Esophagus muscularis mucosa (tissue), 4 donors: ENCODE data around the gene PLXDC1. TPM values are rescaled to one million over a fixed set of nuclear protein-coding genes. Genes with fewer than 3 reads are reported as not detected.

Experiments used
- DNase-seq: peaks from one replicate; pipeline ENCODE4 v3.0.0-alpha.2; 2017; ENCODE audit errors: extremely low spot score
- H3K27ac ChIP-seq, 4 donors: fragments of 200-600 bp; sonication (generic); replicated peaks in 1 of 4; 1 replicate in 3 of 4; 2 replicates in 1 of 4; pipeline ENCODE4 v1.5.1; 2016 to 2019; ENCODE audit warnings: mild to moderate bottlenecking in 1 of 4
- H3K27me3 ChIP-seq, 4 donors: fragments of 200-600 bp; sonication (generic); one replicate each; pipeline versions ENCODE4 v1.5.1 to v1.6.0; 2016 to 2019
- H3K36me3 ChIP-seq, 4 donors: fragments of 200-600 bp; sonication (generic); one replicate each; pipeline ENCODE4 v1.5.1; 2016 to 2019
- H3K4me1 ChIP-seq, 4 donors: fragments of 200-600 bp; sonication (generic); one replicate each; pipeline ENCODE4 v1.5.1; 2016 to 2019
- H3K4me3 ChIP-seq, 4 donors: fragments of 200-600 bp; sonication (generic); 1 replicate in 2 of 4; 2 replicates in 2 of 4; pipeline ENCODE4 v1.5.1; 2016 to 2019; ENCODE audit warnings: mild to moderate bottlenecking in 4 of 4, moderate library complexity in 1 of 4
- H3K9me3 ChIP-seq, 4 donors: fragments of 200-600 bp; sonication (generic); 1 replicate in 3 of 4; 2 replicates in 1 of 4; pipeline ENCODE4 v1.5.1; 2016 to 2019
- CTCF ChIP-seq, 3 experiments: fragments of 200-600 bp in 2 of 3; fragments of 450-650 bp in 1 of 3; sonication (generic) in 2 of 3; IDR thresholded peaks; one replicate each; pipeline ENCODE4 v1.5.1; 2017 to 2019; ENCODE audit warnings: antibody characterized with exemption in 3 of 3, mild to moderate bottlenecking in 2 of 3, moderate library complexity in 1 of 3
- EP300 ChIP-seq: sonication (generic); formaldehyde crosslinking; IDR thresholded peaks from one replicate; pipeline ENCODE4 v1.6.1; 2017; ENCODE audit warnings: antibody characterized with exemption
- POLR2A ChIP-seq: fragments of 450-650 bp; IDR thresholded peaks from one replicate; pipeline ENCODE4 v1.6.1; 2017; ENCODE audit warnings: antibody characterized with exemption, moderate library complexity, mild to moderate bottlenecking, low read depth
- POLR2AphosphoS5 ChIP-seq, 2 donors: sonication (generic); formaldehyde crosslinking; IDR thresholded peaks; one replicate each; pipeline ENCODE4 v1.6.1; 2017; ENCODE audit warnings: antibody characterized with exemption in 2 of 2
- WGBS: methylation state at CpG from one replicate; pipeline ENCODE4 v1.1.5; 2018; 5-methylcytosine and 5-hydroxymethylcytosine counted together
- intact Hi-C: fragments of 100-400 bp; cut with DNase I; formaldehyde crosslinking; loops from one replicate; pipeline ENCODE4 v1.15.1; 2023
- total RNA-seq, 4 donors: library from RNA; depleted of rRNA; stranded (reverse); fragments of >200 nt; gene quantifications; one replicate each; pipeline versions ENCODE4 v1.1.0 to v1.2.1, GENCODE V29; 2016

Gene PLXDC1
- total RNA-seq, 4 donors from 2014 or later: 7.5 to 17.0 (median 11.0) TPM

GRCh38 chr17:39107973-39108372, 43.5 kb downstream of the PLXDC1 start:
- no peaks in the 10 kb centered on the region for H3K36me3 ChIP-seq
- no peak overlapping the region for H3K27ac ChIP-seq
- no peaks in the 10 kb centered on the region for H3K27me3 ChIP-seq
- no peak for DNase-seq
- no peak for TF ChIP-seq EP300
- TF ChIP-seq POLR2AphosphoS5 (IDR thresholded peaks at IDR 0.05): no peak
- no peak for TF ChIP-seq POLR2A
- no peak for TF ChIP-seq CTCF (IDR thresholded peaks at IDR 0.05)
- no peak overlapping the region for H3K4me3 ChIP-seq
- H3K9me3 ChIP-seq: no peaks in the 10 kb centered on the region
- peaks cover 4 to 15% (median 12%) of the 10 kb centered on the region in 4 donors for H3K4me1 ChIP-seq
- intact Hi-C loops: no loop called here
- 86% methylated on average over 8 of the region's 8 CpGs for WGBS

- Histone ChIP-seq H3K4me3 (no peak overlapping the region), H3K36me3 (no peaks in the 10 kb centered on the region), H3K27me3 (no peaks in the 10 kb centered on the region), H3K9me3 (no peaks in the 10 kb centered on the region), H3K27ac (no peak overlapping the region), H3K4me1 (peaks cover 4 to 15% (median 12%) of the 10 kb centered on the region in 4 donors)
- no peak for DNase-seq
- intact Hi-C loops: no loop called here
- WGBS: 91% methylated on average over 7 of the region's 7 CpGs
- TF ChIP-seq POLR2A (no peak), CTCF (IDR thresholded peaks at IDR 0.05) (no peak), EP300 (no peak), POLR2AphosphoS5 (IDR thresholded peaks at IDR 0.05) (no peak)
These were observed 44.3 kb downstream of the PLXDC1 start for GRCh38 chr17:39107155-39107554.

GRCh38 chr17:39105705-39106104, 45.7 kb downstream of the PLXDC1 start:
- TF ChIP-seq POLR2AphosphoS5 (IDR thresholded peaks at IDR 0.05) (no peak), POLR2A (no peak), CTCF (IDR thresholded peaks at IDR 0.05) (no peak), EP300 (no peak)
- Histone ChIP-seq H3K36me3 (no peaks in the 10 kb centered on the region), H3K27me3 (no peaks in the 10 kb centered on the region), H3K27ac (no peak overlapping the region), H3K4me1 (peaks cover 4 to 10% (median 6%) of the 10 kb centered on the region in 4 donors), H3K9me3 (no peaks in the 10 kb centered on the region), H3K4me3 (no peak overlapping the region)
- DNase-seq: no peak
- intact Hi-C loops: no loop called here
- 84% methylated on average over 9 of the region's 9 CpGs for WGBS

- H3K36me3 ChIP-seq: no peaks in the 10 kb centered on the region
- intact Hi-C loops: no loop called here
- no peak overlapping the region for H3K27ac ChIP-seq
- WGBS: 91% methylated on average over 8 of the region's 8 CpGs
- TF ChIP-seq POLR2AphosphoS5 (IDR thresholded peaks at IDR 0.05) (no peak), POLR2A (no peak), CTCF (IDR thresholded peaks at IDR 0.05) (no peak), EP300 (no peak)
- H3K27me3 ChIP-seq: no peaks in the 10 kb centered on the region
- H3K9me3 ChIP-seq: no peaks in the 10 kb centered on the region
- no peak for DNase-seq
- H3K4me1 ChIP-seq: peaks cover 0 to 9% (median 7%) of the 10 kb centered on the region in 4 donors
- no peak overlapping the region for H3K4me3 ChIP-seq
These were observed 46.8 kb downstream of the PLXDC1 start for GRCh38 chr17:39104657-39105056.

- no peak overlapping the region for H3K4me3 ChIP-seq
- peaks cover 2 to 15% (median 13%) of the 10 kb centered on the region in 4 donors for H3K4me1 ChIP-seq
- TF ChIP-seq POLR2A (no peak), EP300 (no peak), POLR2AphosphoS5 (IDR thresholded peaks at IDR 0.05) (no peak), CTCF (IDR thresholded peaks at IDR 0.05) (no peak)
- WGBS: 76% methylated on average over 5 of the region's 5 CpGs
- no peak for DNase-seq
- no peaks in the 10 kb centered on the region for H3K36me3 ChIP-seq
- H3K27me3 ChIP-seq: no peaks in the 10 kb centered on the region
- H3K27ac ChIP-seq: no peak overlapping the region
- intact Hi-C loops: no loop called here
- H3K9me3 ChIP-seq: no peaks in the 10 kb centered on the region
These were observed 47.4 kb downstream of the PLXDC1 start for GRCh38 chr17:39104046-39104445.
